Activated naive CD8-positive, alpha-beta T cell (primary cell): ENCODE data around the gene CCL25.
"Not testable (repeated sequence)": the region's sequence is repeated elsewhere in the genome, so short reads cannot be mapped to it uniquely, and the experiment has no call there.

Experiments used
- H3K27ac Mint-ChIP-seq: one replicate; pipeline ENCODE4 v1.8.0; 2021; ENCODE audit warnings: mixed read lengths
- H3K27me3 Mint-ChIP-seq: one replicate; pipeline ENCODE4 v1.8.0; 2021; ENCODE audit warnings: mixed read lengths
- H3K36me3 Mint-ChIP-seq: one replicate; pipeline ENCODE4 v1.8.0; 2021; ENCODE audit warnings: mixed read lengths
- H3K4me1 Mint-ChIP-seq: one replicate; pipeline ENCODE4 v1.8.0; 2021; ENCODE audit warnings: low read depth, mixed read lengths
- H3K4me3 Mint-ChIP-seq: one replicate; pipeline ENCODE4 v1.8.0; 2021; ENCODE audit warnings: mild to moderate bottlenecking, mixed read lengths
- H3K9me3 Mint-ChIP-seq: one replicate; pipeline ENCODE4 v1.8.0; 2021; ENCODE audit warnings: low read depth, mixed read lengths

Gene CCL25, protein sequence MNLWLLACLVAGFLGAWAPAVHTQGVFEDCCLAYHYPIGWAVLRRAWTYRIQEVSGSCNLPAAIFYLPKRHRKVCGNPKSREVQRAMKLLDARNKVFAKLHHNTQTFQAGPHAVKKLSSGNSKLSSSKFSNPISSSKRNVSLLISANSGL

GRCh38 chr19:8052464-8052859 lies at the start of gene CCL25:
Gene CCL25 (plus strand): TSS chr19:8052760. CDS start chr19:8053050, 290 bp downstream.
- no peak within 1 kb of the TSS for H3K4me3 Mint-ChIP-seq
- peak within 1 kb of the TSS; percentile 16 for H3K27ac Mint-ChIP-seq
- peaks cover 10% of the 10 kb centered on the region for H3K4me1 Mint-ChIP-seq
- H3K36me3 Mint-ChIP-seq: no peaks in the 10 kb centered on the region
- no peaks in the 10 kb centered on the region for H3K9me3 Mint-ChIP-seq
- peaks cover 1% of the 10 kb centered on the region for H3K27me3 Mint-ChIP-seq

- Mint-ChIP-seq H3K4me1 (peaks cover 43% of the 10 kb centered on the region), H3K27me3 (no peaks in the 10 kb centered on the region), H3K9me3 (no peaks in the 10 kb centered on the region), H3K36me3 (no peaks in the 10 kb centered on the region), H3K4me3 (peak overlapping the region; percentile 97), H3K27ac (peak overlapping the region; percentile 89)
These were observed 48.6 kb upstream of the CCL25 start for GRCh38 chr19:8004001-8004400.

GRCh38 chr19:8004723-8005513 lies 47.6 kb upstream of the CCL25 start:
- H3K36me3 Mint-ChIP-seq: no peaks in the 10 kb centered on the region
- H3K27ac Mint-ChIP-seq: peak overlapping the region; percentile 89
- no peaks in the 10 kb centered on the region for H3K27me3 Mint-ChIP-seq
- H3K9me3 Mint-ChIP-seq: no peaks in the 10 kb centered on the region
- H3K4me1 Mint-ChIP-seq: peaks cover 39% of the 10 kb centered on the region
- H3K4me3 Mint-ChIP-seq: peak overlapping the region; percentile 97

- Mint-ChIP-seq H3K27ac (peak within 1 kb of the TSS; percentile 89), H3K4me1 (peaks cover 35% of the 10 kb centered on the region), H3K27me3 (no peaks in the 10 kb centered on the region), H3K9me3 (no peaks in the 10 kb centered on the region), H3K4me3 (peak within 1 kb of the TSS; percentile 97), H3K36me3 (no peaks in the 10 kb centered on the region)
These were observed 46.9 kb upstream of the CCL25 start, which contains the start of gene ELAVL1 for GRCh38 chr19:8005534-8006256. Gene ELAVL1 (minus strand): TSS chr19:8005641. CDS start chr19:7991815, 13,826 bp downstream.

DNA sequence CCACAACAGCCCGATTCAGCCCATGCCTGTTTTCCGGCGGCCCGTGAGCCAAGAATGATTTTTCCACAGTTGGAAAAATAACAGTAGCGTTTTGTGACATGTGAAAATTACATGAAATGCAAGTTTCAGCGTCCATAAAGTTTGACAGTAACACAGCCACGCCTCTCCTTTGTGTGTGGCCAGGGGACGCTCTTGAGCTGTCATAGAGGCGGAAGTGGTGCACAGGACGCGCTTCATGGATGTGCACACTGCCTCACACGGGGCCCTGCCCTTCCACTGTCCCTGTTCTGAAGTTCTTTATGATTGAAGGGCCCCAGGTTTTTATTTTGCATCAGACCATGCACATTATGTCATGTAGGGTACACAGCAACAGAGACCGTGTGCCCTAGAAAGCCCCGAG lies 34.8 kb upstream of the CCL25 start:
- H3K4me3 Mint-ChIP-seq: no peak overlapping the region
- no peaks in the 10 kb centered on the region for H3K9me3 Mint-ChIP-seq
- no peak overlapping the region for H3K27ac Mint-ChIP-seq
- no peaks in the 10 kb centered on the region for H3K36me3 Mint-ChIP-seq
- H3K4me1 Mint-ChIP-seq: peaks cover 2% of the 10 kb centered on the region
- H3K27me3 Mint-ChIP-seq: no peaks in the 10 kb centered on the region

- H3K36me3 Mint-ChIP-seq: no peaks in the 10 kb centered on the region
- H3K27ac Mint-ChIP-seq: no peak overlapping the region
- H3K4me3 Mint-ChIP-seq: no peak overlapping the region
- no peaks in the 10 kb centered on the region for H3K27me3 Mint-ChIP-seq
- no peaks in the 10 kb centered on the region for H3K9me3 Mint-ChIP-seq
- peaks cover 2% of the 10 kb centered on the region for H3K4me1 Mint-ChIP-seq
These were observed 31.9 kb upstream of the CCL25 start for GRCh38 chr19:8020681-8021080.

GRCh38 chr19:8021374-8021773 lies 31.2 kb upstream of the CCL25 start:
- Mint-ChIP-seq H3K27ac (no peak overlapping the region), H3K27me3 (no peaks in the 10 kb centered on the region), H3K9me3 (no peaks in the 10 kb centered on the region), H3K4me3 (no peak overlapping the region), H3K36me3 (no peaks in the 10 kb centered on the region), H3K4me1 (peaks cover 2% of the 10 kb centered on the region)

DNA sequence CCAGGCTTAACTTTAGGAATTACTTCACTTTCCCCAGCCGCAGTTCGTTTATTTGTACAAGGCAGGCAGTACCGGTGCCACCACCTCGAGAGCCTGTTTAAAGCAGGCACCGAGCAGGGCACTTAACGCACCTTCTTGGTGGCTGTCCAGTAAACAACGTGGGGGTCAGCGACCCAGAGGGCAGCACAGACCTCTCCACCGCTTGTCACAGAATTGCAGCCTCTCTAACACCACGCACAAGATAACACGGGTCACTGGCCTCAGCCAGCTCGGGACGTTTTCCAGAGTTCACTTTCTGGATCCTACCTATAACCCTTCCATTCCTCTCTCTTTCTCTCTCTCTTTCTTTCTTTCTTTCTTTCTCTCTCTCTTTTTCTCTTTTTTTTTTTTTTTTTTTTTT lies 30.3 kb upstream of the CCL25 start:
- Mint-ChIP-seq H3K4me3 (no peak overlapping the region), H3K27ac (no peak overlapping the region), H3K4me1 (peaks cover 2% of the 10 kb centered on the region), H3K9me3 (no peaks in the 10 kb centered on the region), H3K36me3 (no peaks in the 10 kb centered on the region), H3K27me3 (no peaks in the 10 kb centered on the region)

- no peaks in the 10 kb centered on the region for H3K36me3 Mint-ChIP-seq
- no peaks in the 10 kb centered on the region for H3K9me3 Mint-ChIP-seq
- H3K4me3 Mint-ChIP-seq: no peak overlapping the region
- H3K27me3 Mint-ChIP-seq: no peaks in the 10 kb centered on the region
- no peaks in the 10 kb centered on the region for H3K4me1 Mint-ChIP-seq
- H3K27ac Mint-ChIP-seq: no peak overlapping the region
These were observed 29.2 kb upstream of the CCL25 start for GRCh38 chr19:8023371-8023770.

- not testable (repeated sequence) for H3K4me3 Mint-ChIP-seq, H3K4me1 Mint-ChIP-seq, H3K9me3 Mint-ChIP-seq, H3K36me3 Mint-ChIP-seq, H3K27me3 Mint-ChIP-seq, H3K27ac Mint-ChIP-seq
These were observed 28.3 kb upstream of the CCL25 start for GRCh38 chr19:8024256-8024655.

GRCh38 chr19:8025316-8025715 lies 27.2 kb upstream of the CCL25 start:
- H3K9me3 Mint-ChIP-seq: no peaks in the 10 kb centered on the region
- no peaks in the 10 kb centered on the region for H3K27me3 Mint-ChIP-seq
- H3K4me1 Mint-ChIP-seq: no peaks in the 10 kb centered on the region
- no peak overlapping the region for H3K27ac Mint-ChIP-seq
- H3K36me3 Mint-ChIP-seq: no peaks in the 10 kb centered on the region
- no peak overlapping the region for H3K4me3 Mint-ChIP-seq

GRCh38 chr19:8028951-8029491 lies 23.5 kb upstream of the CCL25 start:
- no peaks in the 10 kb centered on the region for H3K27me3 Mint-ChIP-seq
- H3K36me3 Mint-ChIP-seq: no peaks in the 10 kb centered on the region
- H3K27ac Mint-ChIP-seq: no peak overlapping the region
- H3K9me3 Mint-ChIP-seq: no peaks in the 10 kb centered on the region
- no peaks in the 10 kb centered on the region for H3K4me1 Mint-ChIP-seq
- no peak overlapping the region for H3K4me3 Mint-ChIP-seq

DNA sequence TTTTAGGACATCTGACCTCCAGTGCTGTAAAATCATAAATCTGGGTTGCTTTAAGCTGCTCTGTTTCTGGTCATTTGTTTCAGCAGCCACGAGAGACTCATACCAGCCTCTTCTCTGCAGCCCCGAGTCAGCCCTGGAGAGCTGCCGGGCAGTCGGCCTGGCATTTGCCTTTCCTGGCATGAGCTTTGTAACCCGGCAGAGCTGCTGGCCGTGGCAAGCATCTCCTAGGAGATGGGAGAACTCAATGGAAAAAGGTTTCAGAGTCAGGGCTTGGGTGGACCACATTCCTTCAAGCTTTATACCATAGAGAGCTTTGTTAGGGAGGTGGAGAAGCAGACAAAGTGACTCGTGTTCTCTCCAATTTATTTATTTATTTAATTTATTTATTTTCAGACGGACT lies 21.6 kb upstream of the CCL25 start:
- no peaks in the 10 kb centered on the region for H3K4me1 Mint-ChIP-seq
- H3K36me3 Mint-ChIP-seq: no peaks in the 10 kb centered on the region
- H3K4me3 Mint-ChIP-seq: no peak overlapping the region
- no peaks in the 10 kb centered on the region for H3K27me3 Mint-ChIP-seq
- H3K9me3 Mint-ChIP-seq: no peaks in the 10 kb centered on the region
- H3K27ac Mint-ChIP-seq: no peak overlapping the region

- not testable (repeated sequence) for H3K36me3 Mint-ChIP-seq, H3K27me3 Mint-ChIP-seq, H3K4me3 Mint-ChIP-seq, H3K4me1 Mint-ChIP-seq, H3K9me3 Mint-ChIP-seq, H3K27ac Mint-ChIP-seq
These were observed 19.0 kb upstream of the CCL25 start for GRCh38 chr19:8033287-8034177.
